A673 (cell line): ENCODE results near the gene PSMB5.

Experiments used
- EZH2 ChIP-seq: fragments of 200-600 bp; sonication (generic); IDR thresholded peaks from 2 replicates; pipeline ENCODE4 v1.6.1; 2017; ENCODE audit warnings: borderline replicate concordance, low read depth, mild to moderate bottlenecking, mixed read lengths, antibody characterized with exemption, low read length; ENCODE audit not compliant: poor library complexity, severe bottlenecking
- TF ChIP-seq, protein P1 (sequence below): fragments of 300-800, 200-600 bp; sonication (generic); conservative IDR thresholded peaks from 2 replicates; pipeline ENCODE4 v1.5.1; 2017; ENCODE audit warnings: low read depth, mild to moderate bottlenecking, antibody characterized with exemption, low read length, moderate library complexity, mixed read lengths

GRCh38 chr14:22976620-22977433 is 57.9 kb downstream of the PSMB5 start:
- TF ChIP-seq, protein P1, sequence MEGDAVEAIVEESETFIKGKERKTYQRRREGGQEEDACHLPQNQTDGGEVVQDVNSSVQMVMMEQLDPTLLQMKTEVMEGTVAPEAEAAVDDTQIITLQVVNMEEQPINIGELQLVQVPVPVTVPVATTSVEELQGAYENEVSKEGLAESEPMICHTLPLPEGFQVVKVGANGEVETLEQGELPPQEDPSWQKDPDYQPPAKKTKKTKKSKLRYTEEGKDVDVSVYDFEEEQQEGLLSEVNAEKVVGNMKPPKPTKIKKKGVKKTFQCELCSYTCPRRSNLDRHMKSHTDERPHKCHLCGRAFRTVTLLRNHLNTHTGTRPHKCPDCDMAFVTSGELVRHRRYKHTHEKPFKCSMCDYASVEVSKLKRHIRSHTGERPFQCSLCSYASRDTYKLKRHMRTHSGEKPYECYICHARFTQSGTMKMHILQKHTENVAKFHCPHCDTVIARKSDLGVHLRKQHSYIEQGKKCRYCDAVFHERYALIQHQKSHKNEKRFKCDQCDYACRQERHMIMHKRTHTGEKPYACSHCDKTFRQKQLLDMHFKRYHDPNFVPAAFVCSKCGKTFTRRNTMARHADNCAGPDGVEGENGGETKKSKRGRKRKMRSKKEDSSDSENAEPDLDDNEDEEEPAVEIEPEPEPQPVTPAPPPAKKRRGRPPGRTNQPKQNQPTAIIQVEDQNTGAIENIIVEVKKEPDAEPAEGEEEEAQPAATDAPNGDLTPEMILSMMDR: no peak
- no peak for TF ChIP-seq EZH2
